GM18870 (cell line): Measurements from ENCODE around the gene TMEM200B.
"Not testable (repeated sequence)": the region's sequence is repeated elsewhere in the genome, so short reads cannot be mapped to it uniquely, and the experiment has no call there.

Experiments
- ATAC-seq: cut with Tn5 transposase; IDR thresholded peaks from one replicate; pipeline ENCODE4 v1.9.1; 2021; ENCODE audit warnings: moderate library complexity; ENCODE audit not compliant: unreplicated experiment

Gene TMEM200B

GRCh38 chr1:29123887-29124365, at the start of gene TMEM200B:
Gene TMEM200B, minus strand, starts transcription at chr1:29123903. Its CDS starts 2,075 bp downstream, at chr1:29121828.
- ATAC-seq: no peak

GRCh38 chr1:29172415-29172939, 48.8 kb upstream of the TMEM200B start:
- no peak for ATAC-seq

- ATAC-seq: no peak
These were observed 47.8 kb upstream of the TMEM200B start for GRCh38 chr1:29171521-29171920.

GRCh38 chr1:29171089-29171488, 47.4 kb upstream of the TMEM200B start:
- no peak for ATAC-seq

GRCh38 chr1:29169976-29170375, 46.3 kb upstream of the TMEM200B start:
- ATAC-seq: no peak

GRCh38 chr1:29167904-29168303, 44.2 kb upstream of the TMEM200B start:
- no peak for ATAC-seq

- ATAC-seq: no peak
These were observed 42.7 kb upstream of the TMEM200B start for GRCh38 chr1:29166291-29166878.

- no peak for ATAC-seq
These were observed 40.9 kb upstream of the TMEM200B start for GRCh38 chr1:29164588-29164987.

- no peak for ATAC-seq
These were observed 38.9 kb upstream of the TMEM200B start for GRCh38 chr1:29162476-29163138.

GRCh38 chr1:29162025-29162424, 38.3 kb upstream of the TMEM200B start:
- ATAC-seq: no peak

- no peak for ATAC-seq
These were observed 36.1 kb upstream of the TMEM200B start for GRCh38 chr1:29159773-29160172.

GRCh38 chr1:29157269-29157601, 33.5 kb upstream of the TMEM200B start:
- ATAC-seq: no peak

- no peak for ATAC-seq
These were observed 33.0 kb upstream of the TMEM200B start for GRCh38 chr1:29156543-29157268.

- no peak for ATAC-seq
These were observed 28.5 kb upstream of the TMEM200B start for GRCh38 chr1:29152046-29152805.

- ATAC-seq: not testable (repeated sequence)
These were observed 26.6 kb upstream of the TMEM200B start for GRCh38 chr1:29150346-29150745.

GRCh38 chr1:29148656-29149491, 25.2 kb upstream of the TMEM200B start:
- no peak for ATAC-seq

GRCh38 chr1:29145739-29146437, 22.2 kb upstream of the TMEM200B start:
- ATAC-seq: no peak

GRCh38 chr1:29144178-29144577, 20.5 kb upstream of the TMEM200B start:
- ATAC-seq: no peak

- ATAC-seq: no peak
These were observed 19.0 kb upstream of the TMEM200B start for GRCh38 chr1:29142714-29143113.
